Fibroblast of lung (primary cell): ENCODE data around the gene HNRNPH3. TPM values are rescaled to one million over a fixed set of nuclear protein-coding genes. Genes with fewer than 3 reads are reported as not detected.

Source experiments
- DNase-seq, 2 donors: peaks; one replicate each; pipeline versions ENCODE4 v3.0.0 to v3.0.0-alpha.2; 2010; ENCODE audit warnings: low read depth in 2 of 2
- H2AFZ ChIP-seq: 2 replicates; pipeline ENCODE4 v1.5.1; 2012; ENCODE audit warnings: low read length, control low read depth, inconsistent platforms
- H3K27ac ChIP-seq: 2 replicates; pipeline ENCODE4 v1.5.1; 2011; ENCODE audit warnings: low read length, control low read depth; ENCODE audit not compliant: insufficient read depth
- H3K27me3 ChIP-seq: 2 replicates; pipeline ENCODE4 v1.5.1; 2011; ENCODE audit warnings: mild to moderate bottlenecking, low read length; ENCODE audit not compliant: control insufficient read depth, insufficient read depth
- H3K36me3 ChIP-seq: 2 replicates; pipeline ENCODE4 v1.5.1; 2011; ENCODE audit warnings: low read length; ENCODE audit not compliant: control insufficient read depth, insufficient read depth
- H3K4me1 ChIP-seq: 2 replicates; pipeline ENCODE4 v1.5.1; 2011; ENCODE audit warnings: low read length; ENCODE audit not compliant: control insufficient read depth, insufficient read depth; ENCODE audit errors: extremely low read depth
- H3K4me2 ChIP-seq: 2 replicates; pipeline ENCODE4 v1.5.1; 2011; ENCODE audit warnings: low read length, control low read depth; ENCODE audit not compliant: insufficient read depth; ENCODE audit errors: extremely low read depth
- H3K4me3 ChIP-seq, 4 experiments: fragments of 200-600 bp in 1 of 4; sonication (generic) in 1 of 4; replicated peaks in 1 of 4; 2 replicates each; pipeline ENCODE4 v1.5.1; 2011 to 2016; ENCODE audit warnings: low read length in 4 of 4, low read depth in 3 of 4, mild to moderate bottlenecking in 3 of 4, control low read depth in 2 of 4, inconsistent platforms in 1 of 4, mixed read lengths in 1 of 4; ENCODE audit not compliant: insufficient read depth in 1 of 4; ENCODE audit errors: control extremely low read depth in 1 of 4
- H3K79me2 ChIP-seq: 2 replicates; pipeline ENCODE4 v1.5.1; 2012; ENCODE audit warnings: mild to moderate bottlenecking, low read length, inconsistent platforms; ENCODE audit not compliant: control insufficient read depth, insufficient read depth
- H3K9ac ChIP-seq: 2 replicates; pipeline ENCODE4 v1.5.1; 2011; ENCODE audit warnings: mild to moderate bottlenecking, low read length, control low read depth; ENCODE audit not compliant: insufficient read depth
- H3K9me3 ChIP-seq: 2 replicates; pipeline ENCODE4 v1.5.1; 2012; ENCODE audit warnings: low read depth, low read length; ENCODE audit not compliant: control insufficient read depth, insufficient read depth
- H4K20me1 ChIP-seq: 2 replicates; pipeline ENCODE4 v1.5.1; 2011; ENCODE audit warnings: low read length; ENCODE audit not compliant: control insufficient read depth, insufficient read depth; ENCODE audit errors: extremely low read depth
- EZH2 ChIP-seq: IDR thresholded peaks from 2 replicates; pipeline ENCODE4 v1.5.1; 2012; ENCODE audit warnings: low read length, control low read depth, mild to moderate bottlenecking; ENCODE audit errors: missing control alignments
- polyA plus RNA-seq, 2 donors: library from polyadenylated mRNA; depleted of rRNA in 1 of 2; stranded (reverse) in 1 of 2; unstranded in 1 of 2; fragments of >200 nt; gene quantifications; 2 replicates each; pipeline ENCODE4 v1.2.1, GENCODE V29; 2011 to 2012; ENCODE audit warnings: missing spikeins in 1 of 2
- total RNA-seq: library from RNA; depleted of rRNA; stranded (reverse); fragments of >200 nt; gene quantifications from 2 replicates; pipeline ENCODE4 v1.2.1, GENCODE V29; 2014
- TF ChIP-seq, protein P1 (sequence below), 2 donors: IDR thresholded peaks in 1 of 2; conservative IDR thresholded peaks in 1 of 2; 1 replicate in 1 of 2; 2 replicates in 1 of 2; pipeline ENCODE4 v1.5.1; 2011 to 2012; ENCODE audit warnings: low read length in 2 of 2, control low read depth in 1 of 2, inconsistent platforms in 1 of 2, low read depth in 1 of 2, mild to moderate bottlenecking in 1 of 2

The HNRNPH3 gene
- total and polyA plus RNA-seq, 2 donors (not counting 1 experiment from before 2014, with no cell fraction given): 36.7 to 51.1 TPM

DNA sequence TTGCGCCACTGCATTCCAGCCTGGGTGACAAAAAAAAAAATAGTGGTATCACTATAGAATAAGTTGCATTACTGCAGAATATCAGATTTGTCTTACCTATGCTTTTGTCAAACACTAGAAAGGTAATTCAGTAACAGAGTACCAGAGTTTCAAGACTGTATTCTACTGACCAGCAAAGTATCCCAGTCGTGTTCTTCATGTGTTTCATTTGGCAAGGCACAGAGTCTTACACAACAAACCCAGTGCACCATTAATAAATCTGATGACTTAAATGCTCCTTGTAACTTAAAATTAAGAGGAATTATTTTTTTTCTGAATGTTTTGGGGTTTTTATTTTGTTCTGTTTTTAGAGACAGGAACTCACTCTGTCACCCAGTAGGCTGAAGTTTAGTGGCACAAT lies 35.3 kb downstream of the HNRNPH3 start:
- Histone ChIP-seq H2AFZ (no peak overlapping the region), H3K9me3 (no peaks in the 10 kb centered on the region), H3K4me3 (no peak overlapping the region), H3K4me2 (no peak overlapping the region), H3K36me3 (no peaks in the 10 kb centered on the region), H3K9ac (no peak overlapping the region), H4K20me1 (no peaks in the 10 kb centered on the region), H3K4me1 (no peaks in the 10 kb centered on the region), H3K27ac (no peak overlapping the region), H3K27me3 (no peaks in the 10 kb centered on the region), H3K79me2 (no peaks in the 10 kb centered on the region)
- peak in 1 of 2 donors; percentile 28 for DNase-seq
- TF ChIP-seq, protein P1, sequence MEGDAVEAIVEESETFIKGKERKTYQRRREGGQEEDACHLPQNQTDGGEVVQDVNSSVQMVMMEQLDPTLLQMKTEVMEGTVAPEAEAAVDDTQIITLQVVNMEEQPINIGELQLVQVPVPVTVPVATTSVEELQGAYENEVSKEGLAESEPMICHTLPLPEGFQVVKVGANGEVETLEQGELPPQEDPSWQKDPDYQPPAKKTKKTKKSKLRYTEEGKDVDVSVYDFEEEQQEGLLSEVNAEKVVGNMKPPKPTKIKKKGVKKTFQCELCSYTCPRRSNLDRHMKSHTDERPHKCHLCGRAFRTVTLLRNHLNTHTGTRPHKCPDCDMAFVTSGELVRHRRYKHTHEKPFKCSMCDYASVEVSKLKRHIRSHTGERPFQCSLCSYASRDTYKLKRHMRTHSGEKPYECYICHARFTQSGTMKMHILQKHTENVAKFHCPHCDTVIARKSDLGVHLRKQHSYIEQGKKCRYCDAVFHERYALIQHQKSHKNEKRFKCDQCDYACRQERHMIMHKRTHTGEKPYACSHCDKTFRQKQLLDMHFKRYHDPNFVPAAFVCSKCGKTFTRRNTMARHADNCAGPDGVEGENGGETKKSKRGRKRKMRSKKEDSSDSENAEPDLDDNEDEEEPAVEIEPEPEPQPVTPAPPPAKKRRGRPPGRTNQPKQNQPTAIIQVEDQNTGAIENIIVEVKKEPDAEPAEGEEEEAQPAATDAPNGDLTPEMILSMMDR (conservative IDR thresholded peaks at IDR 0.05 in 1 of 2, IDR thresholded peaks at IDR 0.05 in 1 of 2; ENCODE audit: low read depth in 1 of 2, low read length in 2 of 2): no peak
- no peak for TF ChIP-seq EZH2

DNA sequence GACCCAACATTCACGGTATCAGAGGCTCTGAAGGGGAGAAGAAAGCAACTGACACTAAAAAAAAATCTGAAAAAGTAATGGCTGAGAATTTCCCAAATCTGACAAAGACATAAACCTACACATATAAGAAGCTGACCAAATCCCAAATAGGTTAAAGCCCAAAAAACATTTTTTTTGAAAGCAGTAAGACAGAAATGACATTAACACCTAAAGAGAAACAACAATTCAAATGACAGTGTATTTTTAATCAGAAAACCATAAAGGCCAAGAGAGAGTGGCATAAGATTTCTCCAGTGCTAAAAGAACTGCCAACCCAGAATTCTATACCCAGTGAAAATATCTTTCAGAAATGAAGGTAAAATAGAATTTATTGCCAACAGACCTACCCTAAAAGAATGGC lies 39.7 kb downstream of the HNRNPH3 start:
- Histone ChIP-seq H3K79me2 (no peaks in the 10 kb centered on the region), H3K27ac (no peak overlapping the region), H2AFZ (no peak overlapping the region), H3K4me2 (no peak overlapping the region), H3K36me3 (peaks cover 3% of the 10 kb centered on the region), H3K9me3 (no peaks in the 10 kb centered on the region), H3K9ac (no peak overlapping the region), H3K4me1 (no peaks in the 10 kb centered on the region), H4K20me1 (no peaks in the 10 kb centered on the region), H3K27me3 (no peaks in the 10 kb centered on the region), H3K4me3 (no peak overlapping the region)
- TF ChIP-seq EZH2: no peak
- TF ChIP-seq, protein P1 (conservative IDR thresholded peaks at IDR 0.05 in 1 of 2, IDR thresholded peaks at IDR 0.05 in 1 of 2; ENCODE audit: low read depth in 1 of 2, low read length in 2 of 2): no peak
- no peak for DNase-seq

DNA sequence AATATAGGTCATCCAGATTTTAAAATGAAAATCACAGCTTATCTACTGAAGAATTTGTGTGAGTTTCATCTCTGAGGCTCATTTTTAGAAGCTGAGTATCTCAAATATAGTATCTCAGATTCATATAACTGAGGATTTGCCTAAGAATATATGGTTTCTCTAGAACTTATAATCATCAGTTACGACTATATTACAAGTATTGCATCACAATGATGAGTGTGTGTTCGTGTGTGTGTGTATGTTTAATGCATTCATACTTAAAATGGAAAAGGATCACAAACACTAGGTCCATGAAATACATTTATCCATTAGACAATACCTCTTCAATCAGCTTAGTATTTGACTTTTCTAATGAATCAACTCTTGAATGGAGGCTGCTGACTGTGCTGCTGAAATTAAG lies 53.9 kb downstream of the HNRNPH3 start:
- Histone ChIP-seq H3K9me3 (no peaks in the 10 kb centered on the region), H3K79me2 (no peaks in the 10 kb centered on the region), H3K4me3 (no peak overlapping the region), H2AFZ (no peak overlapping the region), H3K4me1 (no peaks in the 10 kb centered on the region), H3K9ac (no peak overlapping the region), H3K36me3 (peaks cover 2% of the 10 kb centered on the region), H3K27ac (no peak overlapping the region), H3K27me3 (no peaks in the 10 kb centered on the region), H4K20me1 (no peaks in the 10 kb centered on the region), H3K4me2 (no peak overlapping the region)
- DNase-seq: peak in 1 of 2 donors; percentile 40
- TF ChIP-seq, protein P1 (conservative IDR thresholded peaks at IDR 0.05 in 1 of 2, IDR thresholded peaks at IDR 0.05 in 1 of 2; ENCODE audit: low read depth in 1 of 2, low read length in 2 of 2): no peak
- no peak for TF ChIP-seq EZH2

Other genes with a start within 250 kb of the HNRNPH3 start
- under 0.01 and 1.2 TPM in 2 replicates for gene MYPN, start 222.6 kb upstream of the HNRNPH3 start, total RNA-seq
- 0.77 and 1.9 TPM in 2 replicates for gene MYPN, start 222.6 kb upstream of the HNRNPH3 start, polyA plus RNA-seq
- gene ATOH7, start 100.0 kb upstream of the HNRNPH3 start, total RNA-seq: under 0.01 TPM in 1 of 2 replicates, not detected in the other
- gene ATOH7, start 100.0 kb upstream of the HNRNPH3 start, polyA plus RNA-seq: 0.08 TPM in 1 of 2 replicates, not detected in the other
- 2.8 and 5.1 TPM in 2 replicates for gene PBLD, start 864 bp downstream of the HNRNPH3 start, total RNA-seq
- 1.3 TPM in 2 replicates for gene PBLD, start 864 bp downstream of the HNRNPH3 start, polyA plus RNA-seq
- gene RUFY2, start 75.2 kb downstream of the HNRNPH3 start, total RNA-seq: 18.2 and 25.9 TPM in 2 replicates
- 14.3 and 18.4 TPM in 2 replicates for gene RUFY2, start 75.2 kb downstream of the HNRNPH3 start, polyA plus RNA-seq
- 5.6 and 6.4 TPM in 2 replicates for gene DNA2, start 139.9 kb downstream of the HNRNPH3 start, total RNA-seq
- 2.6 and 5.7 TPM in 2 replicates for gene DNA2, start 139.9 kb downstream of the HNRNPH3 start, polyA plus RNA-seq
- gene SLC25A16, start 195.5 kb downstream of the HNRNPH3 start, total RNA-seq: 8.2 and 15.7 TPM in 2 replicates
- 24.1 and 29.5 TPM in 2 replicates for gene SLC25A16, start 195.5 kb downstream of the HNRNPH3 start, polyA plus RNA-seq
- 3.3 and 3.6 TPM in 2 replicates for gene TET1, start 228.3 kb downstream of the HNRNPH3 start, total RNA-seq
- gene TET1, start 228.3 kb downstream of the HNRNPH3 start, polyA plus RNA-seq: 1.2 and 4.7 TPM in 2 replicates